ENCODE data around the gene EXOSC1. TPM values are rescaled to one million over a fixed set of nuclear protein-coding genes. Genes with fewer than 3 reads are reported as not detected.

The EXOSC1 gene
- total RNA-seq, 1 experiment from 2014 or later: 56.5 TPM

- no peaks in the 10 kb centered on the region for H3K36me3 Mint-ChIP-seq (ENCODE audit: insufficient read depth, unreplicated experiment)
- H3K4me1 Mint-ChIP-seq (ENCODE audit: insufficient read depth, unreplicated experiment): peaks cover 8% of the 10 kb centered on the region
- no peaks in the 10 kb centered on the region for H3K27me3 Mint-ChIP-seq (ENCODE audit: insufficient read depth, unreplicated experiment)
- intact Hi-C loops (cut with micrococcal nuclease): no loop called here
- POLR2A ChIA-PET: no interaction called here
- DNase-seq (ENCODE audit: unreplicated experiment): no peak
- CTCF ChIA-PET: no interaction called here
- BruUV-seq (replicated peaks): no TSS peak
- H3K4me3 Mint-ChIP-seq (ENCODE audit: unreplicated experiment): no peak overlapping the region
- no peak for TF ChIP-seq CTCF (IDR thresholded peaks at IDR 0.05; ENCODE audit: unreplicated experiment)
- H3K9me3 Mint-ChIP-seq (ENCODE audit: unreplicated experiment): no peaks in the 10 kb centered on the region
- H3K27ac Mint-ChIP-seq (ENCODE audit: low read depth, unreplicated experiment): no peak overlapping the region
Observed at GRCh38 chr10:97416565-97416964, 29.2 kb downstream of the EXOSC1 start.

GRCh38 chr10:97412891-97413304, 32.9 kb downstream of the EXOSC1 start:
- Mint-ChIP-seq H3K36me3 (ENCODE audit: insufficient read depth, unreplicated experiment) (no peaks in the 10 kb centered on the region), H3K4me1 (ENCODE audit: insufficient read depth, unreplicated experiment) (peaks cover 8% of the 10 kb centered on the region), H3K27ac (ENCODE audit: low read depth, unreplicated experiment) (peak overlapping the region; percentile 92), H3K4me3 (ENCODE audit: unreplicated experiment) (peak overlapping the region; percentile 13), H3K9me3 (ENCODE audit: unreplicated experiment) (no peaks in the 10 kb centered on the region), H3K27me3 (ENCODE audit: insufficient read depth, unreplicated experiment) (no peaks in the 10 kb centered on the region)
- POLR2A ChIA-PET: interaction anchor here (0.6 to 5.0 kb wide), 12 partner anchors 9 to 302 kb away, joined by 3 to 46 read pairs (median 4); partner anchors contain the start of genes ANKRD2, AVPI1 and RRP12
- DNase-seq (ENCODE audit: unreplicated experiment): peak; percentile 84
- intact Hi-C loops (cut with micrococcal nuclease): no loop called here
- CTCF ChIA-PET: interaction anchor here (0.7 to 3.0 kb wide), 7 partner anchors 10 to 134 kb away, joined by 3 to 16 read pairs (median 4); partner anchors contain the start of gene RRP12
- no TSS peak for BruUV-seq (replicated peaks)
- TF ChIP-seq CTCF (IDR thresholded peaks at IDR 0.05; ENCODE audit: unreplicated experiment): no peak

- no peak for TF ChIP-seq CTCF (IDR thresholded peaks at IDR 0.05; ENCODE audit: unreplicated experiment)
- CTCF ChIA-PET: interaction anchor here (0.6 to 3.0 kb wide), 10 partner anchors 8 to 567 kb away, joined by 3 to 16 read pairs (median 4); partner anchors contain the start of genes ANKRD2 and RRP12
- intact Hi-C loops (cut with micrococcal nuclease): no loop called here
- Mint-ChIP-seq H3K4me1 (ENCODE audit: insufficient read depth, unreplicated experiment) (peaks cover 8% of the 10 kb centered on the region), H3K27ac (ENCODE audit: low read depth, unreplicated experiment) (no peak overlapping the region), H3K27me3 (ENCODE audit: insufficient read depth, unreplicated experiment) (no peaks in the 10 kb centered on the region), H3K9me3 (ENCODE audit: unreplicated experiment) (no peaks in the 10 kb centered on the region), H3K36me3 (ENCODE audit: insufficient read depth, unreplicated experiment) (no peaks in the 10 kb centered on the region), H3K4me3 (ENCODE audit: unreplicated experiment) (no peak overlapping the region)
- DNase-seq (ENCODE audit: unreplicated experiment): no peak
- POLR2A ChIA-PET: interaction anchor here (1.0 to 5.0 kb wide), 3 partner anchors 10 to 32 kb away, joined by 5 to 46 read pairs (median 5); partner anchors contain the start of gene RRP12
- no TSS peak for BruUV-seq (replicated peaks)
Observed at GRCh38 chr10:97411406-97411805, 34.4 kb downstream of the EXOSC1 start.

- intact Hi-C loops (cut with micrococcal nuclease): no loop called here
- Mint-ChIP-seq H3K4me1 (ENCODE audit: insufficient read depth, unreplicated experiment) (peaks cover 8% of the 10 kb centered on the region), H3K9me3 (ENCODE audit: unreplicated experiment) (no peaks in the 10 kb centered on the region), H3K27ac (ENCODE audit: low read depth, unreplicated experiment) (no peak overlapping the region), H3K36me3 (ENCODE audit: insufficient read depth, unreplicated experiment) (no peaks in the 10 kb centered on the region), H3K4me3 (ENCODE audit: unreplicated experiment) (no peak overlapping the region), H3K27me3 (ENCODE audit: insufficient read depth, unreplicated experiment) (no peaks in the 10 kb centered on the region)
- TF ChIP-seq CTCF (IDR thresholded peaks at IDR 0.05; ENCODE audit: unreplicated experiment): no peak
- DNase-seq (ENCODE audit: unreplicated experiment): no peak
- CTCF ChIA-PET: interaction anchor here (0.6 to 2.7 kb wide), 13 partner anchors 12 to 771 kb away, joined by 3 to 16 read pairs (median 4); no protein-coding TSS in a partner anchor
- no TSS peak for BruUV-seq (replicated peaks)
- POLR2A ChIA-PET: interaction anchor here (1.2 to 2.1 kb wide), 3 partner anchors 16 to 36 kb away, joined by 4 to 7 read pairs (median 5); no protein-coding TSS in a partner anchor
Observed at GRCh38 chr10:97408496-97408992, 37.3 kb downstream of the EXOSC1 start.
